Liver (tissue), 9 donors: Measurements from ENCODE around the gene MDP1. TPM values are rescaled to one million over a fixed set of nuclear protein-coding genes. Genes with fewer than 3 reads are reported as not detected.
A peak's percentile ranks its signal among the peaks of the same experiment; 100 is the strongest.

Experiments used
- DNase-seq: peaks from one replicate; pipeline ENCODE4 v3.0.0-alpha.2; 2017; ENCODE audit warnings: low spot score
- H3K27ac ChIP-seq, 2 donors: one replicate each; pipeline ENCODE4 v1.7.0; 2013; ENCODE audit warnings: inconsistent platforms in 2 of 2, low read length in 2 of 2, control low read depth in 1 of 2, low read depth in 1 of 2, mild to moderate bottlenecking in 1 of 2
- H3K27me3 ChIP-seq, 4 donors: one replicate each; pipeline versions ENCODE4 v1.6.1 to v1.7.0; 2013; ENCODE audit warnings: low read length in 3 of 4, inconsistent platforms in 1 of 4, mild to moderate bottlenecking in 1 of 4, moderate library complexity in 1 of 4; ENCODE audit not compliant: control insufficient read depth in 4 of 4, insufficient read depth in 4 of 4
- H3K36me3 ChIP-seq, 4 donors: one replicate each; pipeline versions ENCODE4 v1.6.1 to v1.7.0; 2013; ENCODE audit warnings: low read length in 3 of 4, mild to moderate bottlenecking in 3 of 4, low read depth in 1 of 4, moderate library complexity in 1 of 4; ENCODE audit not compliant: control insufficient read depth in 4 of 4, insufficient read depth in 3 of 4
- H3K4me1 ChIP-seq, 4 donors: one replicate each; pipeline versions ENCODE4 v1.6.1 to v1.7.0; 2013; ENCODE audit warnings: low read length in 3 of 4, mild to moderate bottlenecking in 3 of 4, moderate library complexity in 1 of 4; ENCODE audit not compliant: control insufficient read depth in 4 of 4, insufficient read depth in 4 of 4
- H3K4me3 ChIP-seq, 3 donors: one replicate each; pipeline versions ENCODE4 v1.6.1 to v1.7.0; 2013; ENCODE audit warnings: low read length in 3 of 3, control low read depth in 1 of 3, low read depth in 1 of 3, mild to moderate bottlenecking in 1 of 3
- H3K9ac ChIP-seq, 2 donors: one replicate each; pipeline ENCODE4 v1.7.0; 2013; ENCODE audit warnings: low read length in 2 of 2, mild to moderate bottlenecking in 2 of 2, moderate library complexity in 2 of 2, control low read depth in 1 of 2, low read depth in 1 of 2
- H3K9me3 ChIP-seq, 4 donors: one replicate each; pipeline versions ENCODE4 v1.6.1 to v1.7.0; 2013; ENCODE audit warnings: low read length in 3 of 4; ENCODE audit not compliant: control insufficient read depth in 4 of 4
- ATF3 ChIP-seq: IDR thresholded peaks from 2 replicates; pipeline ENCODE4 v1.6.1; 2016; ENCODE audit warnings: antibody characterized with exemption
- FOXA1 ChIP-seq: IDR thresholded peaks from 2 replicates; pipeline ENCODE4 v1.6.1; 2016; ENCODE audit warnings: antibody characterized with exemption
- GABPA ChIP-seq, 2 donors: IDR thresholded peaks in 1 of 2; conservative IDR thresholded peaks in 1 of 2; 2 replicates each; pipeline ENCODE4 v1.6.1; 2016; ENCODE audit warnings: antibody characterized with exemption in 2 of 2, mild to moderate bottlenecking in 1 of 2, moderate library complexity in 1 of 2
- HNF4A ChIP-seq, 2 donors: conservative IDR thresholded peaks; 2 replicates each; pipeline ENCODE4 v1.6.1; 2016; ENCODE audit warnings: antibody characterized with exemption in 2 of 2, mild to moderate bottlenecking in 2 of 2
- REST ChIP-seq: IDR thresholded peaks from 2 replicates; pipeline ENCODE4 v1.6.1; 2016; ENCODE audit warnings: antibody characterized with exemption, mild to moderate bottlenecking
- TAF1 ChIP-seq: conservative IDR thresholded peaks from 2 replicates; pipeline ENCODE4 v1.6.1; 2016; ENCODE audit warnings: antibody characterized with exemption, mild to moderate bottlenecking
- YY1 ChIP-seq: IDR thresholded peaks from 2 replicates; pipeline ENCODE4 v1.6.1; 2016; ENCODE audit warnings: antibody characterized with exemption, mild to moderate bottlenecking
- ZBTB33 ChIP-seq: IDR thresholded peaks from 2 replicates; pipeline ENCODE4 v1.6.1; 2016; ENCODE audit warnings: antibody characterized with exemption
- WGBS: extraction: QIAGEN DNeasy Blood & Tissue Kit; methylation state at CpG from one replicate; pipeline ENCODE4 v1.1.7; 2013; 5-methylcytosine and 5-hydroxymethylcytosine counted together
- polyA plus RNA-seq, 2 donors: library from polyadenylated mRNA; stranded (reverse) in 1 of 2; unstranded in 1 of 2; fragments of 200-250 nt in 1 of 2; fragments of >200 nt in 1 of 2; fragmentation: Nextera tagmentation in 1 of 2; extraction: Ambion mirVana in 1 of 2; gene quantifications; one replicate each; pipeline versions ENCODE4 v1.2.1 to v1.2.3, GENCODE V29; 2013 to 2015
- total RNA-seq, 2 donors: library from RNA; depleted of rRNA; stranded (reverse); fragments of >200 nt; gene quantifications; one replicate each; pipeline ENCODE4 v1.2.3, GENCODE V29; 2014
- donor health status: healthy.
- donor health status: healthy.
- donor health status: healthy.
- donor health status: healthy.
- donor health status: healthy.

Gene MDP1
- total and polyA plus RNA-seq, 4 donors = 3.2 to 13.4 (median 7.0) TPM

- peaks cover 0 to 29% (median 23%) of the 10 kb centered on the region in 4 donors for H3K4me1 ChIP-seq
- TF ChIP-seq GABPA (IDR thresholded peaks at IDR 0.05 in 1 of 2, conservative IDR thresholded peaks at IDR 0.05 in 1 of 2) = peak in 1 of 2 donors; percentile 82
- TF ChIP-seq YY1 = peak; percentile 70
- TF ChIP-seq FOXA1 = no peak
- peak; percentile 42 for TF ChIP-seq REST
- no peak for TF ChIP-seq TAF1
- H3K9ac ChIP-seq = peak within 1 kb of the TSS; percentile 76 to 97
- peak within 1 kb of the TSS; percentile 99 for H3K27ac ChIP-seq
- H3K4me3 ChIP-seq = peak within 1 kb of the TSS; percentile 79 to 94 (median 93)
- H3K27me3 ChIP-seq = no peaks in the 10 kb centered on the region
- H3K36me3 ChIP-seq = peaks cover 4 to 13% (median 9%) of the 10 kb centered on the region in 4 donors
- H3K9me3 ChIP-seq = no peaks in the 10 kb centered on the region
- peak; percentile 86 for DNase-seq
- WGBS = under 1% methylated on average over 89 of the region's 89 CpGs
These were observed 20.4 kb downstream of the MDP1 start, which contains the start of gene TM9SF1 for GRCh38 chr14:24195186-24196070. Gene TM9SF1 (minus strand): TSS chr14:24195441. CDS start chr14:24195019, 422 bp downstream.

- peak overlapping the region; percentile 99 for H3K27ac ChIP-seq
- peak overlapping the region; percentile 79 to 94 (median 93) for H3K4me3 ChIP-seq
- DNase-seq = no peak
- H3K36me3 ChIP-seq = peaks cover 4 to 17% (median 9%) of the 10 kb centered on the region in 4 donors
- H3K4me1 ChIP-seq = peaks cover 0 to 29% (median 23%) of the 10 kb centered on the region in 4 donors
- no peaks in the 10 kb centered on the region for H3K9me3 ChIP-seq
- no peaks in the 10 kb centered on the region for H3K27me3 ChIP-seq
- WGBS = 48% methylated on average over 8 of the region's 8 CpGs
- TF ChIP-seq GABPA (IDR thresholded peaks at IDR 0.05 in 1 of 2, conservative IDR thresholded peaks at IDR 0.05 in 1 of 2) (no peak), HNF4A (conservative IDR thresholded peaks at IDR 0.05) (no peak), ZBTB33 (no peak), YY1 (no peak), ATF3 (no peak)
- peak overlapping the region; percentile 76 to 97 for H3K9ac ChIP-seq
These were observed 21.0 kb downstream of the MDP1 start for GRCh38 chr14:24194873-24195185.
